Right lobe of liver (tissue), 4 donors: ENCODE results near the gene POLN.

Experiments
- POLR2A ChIP-seq: fragments of 450-650 bp; IDR thresholded peaks from one replicate; pipeline ENCODE4 v1.6.1; 2017; ENCODE audit warnings: antibody characterized with exemption, mild to moderate bottlenecking
- TF ChIP-seq, protein P1 (sequence below), 4 donors: fragments of 200-600 bp in 3 of 4; fragments of 450-650 bp in 1 of 4; IDR thresholded peaks; one replicate each; pipeline versions ENCODE4 v1.5.1 to v1.8.0; 2016 to 2022; ENCODE audit warnings: antibody characterized with exemption in 4 of 4, mild to moderate bottlenecking in 2 of 4
- donor health status: DM: no; HTN: no; CAD: no.
- donor health status: DM: no; HTN: no; CAD: no.
- donor health status: DM: no; HTN: yes; CAD: no.

DNA sequence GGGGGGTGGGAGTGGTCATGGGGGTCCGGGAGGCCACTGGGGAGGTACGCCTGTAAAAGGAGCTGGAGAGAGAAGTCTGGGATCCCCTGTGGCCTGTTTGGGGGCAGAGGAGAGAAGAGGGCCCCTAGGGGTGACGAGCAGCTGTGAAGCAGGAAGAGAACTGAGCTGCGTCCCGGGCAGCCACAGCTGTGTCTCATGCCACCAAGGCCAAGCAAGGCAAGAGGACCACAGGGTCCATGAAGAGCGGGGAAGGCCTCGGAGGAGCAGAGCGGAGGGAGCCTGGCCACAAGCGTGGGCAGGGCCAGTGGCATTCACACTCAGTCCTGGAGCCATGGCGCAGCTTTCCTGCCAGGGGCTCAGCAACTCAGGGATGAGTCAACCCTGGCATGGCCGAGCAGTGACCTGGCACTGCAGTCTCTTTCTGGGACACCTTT is 196.4 kb downstream of the POLN start:
- TF ChIP-seq, protein P1, sequence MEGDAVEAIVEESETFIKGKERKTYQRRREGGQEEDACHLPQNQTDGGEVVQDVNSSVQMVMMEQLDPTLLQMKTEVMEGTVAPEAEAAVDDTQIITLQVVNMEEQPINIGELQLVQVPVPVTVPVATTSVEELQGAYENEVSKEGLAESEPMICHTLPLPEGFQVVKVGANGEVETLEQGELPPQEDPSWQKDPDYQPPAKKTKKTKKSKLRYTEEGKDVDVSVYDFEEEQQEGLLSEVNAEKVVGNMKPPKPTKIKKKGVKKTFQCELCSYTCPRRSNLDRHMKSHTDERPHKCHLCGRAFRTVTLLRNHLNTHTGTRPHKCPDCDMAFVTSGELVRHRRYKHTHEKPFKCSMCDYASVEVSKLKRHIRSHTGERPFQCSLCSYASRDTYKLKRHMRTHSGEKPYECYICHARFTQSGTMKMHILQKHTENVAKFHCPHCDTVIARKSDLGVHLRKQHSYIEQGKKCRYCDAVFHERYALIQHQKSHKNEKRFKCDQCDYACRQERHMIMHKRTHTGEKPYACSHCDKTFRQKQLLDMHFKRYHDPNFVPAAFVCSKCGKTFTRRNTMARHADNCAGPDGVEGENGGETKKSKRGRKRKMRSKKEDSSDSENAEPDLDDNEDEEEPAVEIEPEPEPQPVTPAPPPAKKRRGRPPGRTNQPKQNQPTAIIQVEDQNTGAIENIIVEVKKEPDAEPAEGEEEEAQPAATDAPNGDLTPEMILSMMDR (IDR thresholded peaks at IDR 0.05): no peak
- TF ChIP-seq POLR2A: no peak
